GM23338 (cell line): Measurements from ENCODE around the gene PIGV. TPM values are rescaled to one million over a fixed set of nuclear protein-coding genes. Genes with fewer than 3 reads are reported as not detected.

Experiments
- ATAC-seq: fragments of 200-7000 bp; cut with Tn5 transposase; 3 replicates; pipeline ENCODE4 v1.9.1; 2020
- DNase-seq: peaks from one replicate; pipeline ENCODE4 v3.0.0-alpha.2; 2015; ENCODE audit warnings: low spot score
- H2AFZ ChIP-seq: fragments of 200-600 bp; sonication (generic); 2 replicates; pipeline ENCODE4 v1.8.0; 2016; ENCODE audit warnings: antibody characterized with exemption, mild to moderate bottlenecking, moderate library complexity
- H3F3A ChIP-seq: fragments of 200-600 bp; sonication (generic); replicated peaks from 2 replicates; pipeline ENCODE4 v1.8.0; 2017; ENCODE audit warnings: antibody characterized with exemption, mixed run types, low read depth
- H3K27ac ChIP-seq: fragments of 200-600 bp; sonication (generic); 2 replicates; pipeline ENCODE4 v1.6.1; 2016; ENCODE audit warnings: low read depth
- H3K27me3 ChIP-seq: fragments of 200-600 bp; sonication (generic); 2 replicates; pipeline ENCODE4 v1.8.0; 2016; ENCODE audit warnings: mild to moderate bottlenecking, mixed run types, moderate library complexity; ENCODE audit not compliant: insufficient read depth
- H3K36me3 ChIP-seq: fragments of 200-600 bp; sonication (generic); 2 replicates; pipeline ENCODE4 v1.8.0; 2016; ENCODE audit warnings: mild to moderate bottlenecking; ENCODE audit not compliant: insufficient read depth
- H3K4me1 ChIP-seq: fragments of 200-600 bp; sonication (generic); 2 replicates; pipeline ENCODE4 v1.8.0; 2016; ENCODE audit warnings: mild to moderate bottlenecking, moderate library complexity; ENCODE audit not compliant: insufficient read depth
- H3K4me2 ChIP-seq: fragments of 200-600 bp; sonication (generic); 2 replicates; pipeline ENCODE4 v1.7.1; 2017; ENCODE audit warnings: mixed run types
- H3K4me3 ChIP-seq: fragments of 200-600 bp; sonication (generic); 2 replicates; pipeline ENCODE4 v1.6.1; 2016; ENCODE audit warnings: mixed run types
- H3K79me2 ChIP-seq: fragments of 200-600 bp; sonication (generic); replicated peaks from 2 replicates; pipeline ENCODE4 v1.8.0; 2017; ENCODE audit warnings: mild to moderate bottlenecking; ENCODE audit not compliant: insufficient read depth
- H3K9me2 ChIP-seq: fragments of 200-600 bp; sonication (generic); 2 replicates; pipeline ENCODE4 v1.8.0; 2017; ENCODE audit not compliant: insufficient read depth
- H4K20me1 ChIP-seq: fragments of 200-600 bp; sonication (generic); replicated peaks from 2 replicates; pipeline ENCODE4 v1.8.0; 2017; ENCODE audit warnings: mild to moderate bottlenecking; ENCODE audit not compliant: insufficient read depth
- H3K27ac Mint-ChIP-seq: 2 replicates; pipeline ENCODE4 v1.8.0; 2020; ENCODE audit warnings: inconsistent platforms, mild to moderate bottlenecking, moderate library complexity, mixed read lengths
- H3K27me3 Mint-ChIP-seq: 3 replicates; pipeline ENCODE4 v1.8.0; 2022; ENCODE audit warnings: low read depth, mild to moderate bottlenecking, moderate library complexity, mixed read lengths, inconsistent platforms; ENCODE audit not compliant: insufficient read depth, poor library complexity
- H3K36me3 Mint-ChIP-seq: 3 replicates; pipeline ENCODE4 v1.8.0; 2021; ENCODE audit warnings: low read depth, mild to moderate bottlenecking, inconsistent platforms, moderate library complexity, mixed read lengths
- H3K4me1 Mint-ChIP-seq: 3 replicates; pipeline ENCODE4 v1.8.0; 2020; ENCODE audit warnings: mild to moderate bottlenecking, inconsistent platforms, mixed read lengths
- H3K4me3 Mint-ChIP-seq: 3 replicates; pipeline ENCODE4 v1.8.0; 2021; ENCODE audit warnings: moderate library complexity, mild to moderate bottlenecking, inconsistent platforms, mixed read lengths
- H3K9me3 Mint-ChIP-seq: 3 replicates; pipeline ENCODE4 v1.8.0; 2020; ENCODE audit warnings: moderate library complexity, mild to moderate bottlenecking, inconsistent platforms, mixed read lengths
- CREB1 ChIP-seq: fragments of 250-450 bp; sonication (Bioruptor Pico); IDR thresholded peaks from 2 replicates; pipeline ENCODE4 v1.5.0; 2020; ENCODE audit warnings: low read depth, mild to moderate bottlenecking, moderate library complexity
- CTCF ChIP-seq, 2 experiments: fragments of 200-600 bp in 1 of 2; sonication (generic) in 1 of 2; conservative IDR thresholded peaks; 2 replicates each; pipeline versions ENCODE4 v1.5.1 to v1.6.1; 2016 to 2017; ENCODE audit warnings: antibody characterized with exemption in 2 of 2, low read depth in 2 of 2, mild to moderate bottlenecking in 2 of 2, moderate library complexity in 1 of 2
- EZH2phosphoT487 ChIP-seq: fragments of 200-600 bp; sonication (generic); IDR thresholded peaks from one replicate; pipeline ENCODE4 v1.8.1; 2018; ENCODE audit warnings: antibody characterized with exemption; ENCODE audit not compliant: unreplicated experiment
- JUNB ChIP-seq: IDR thresholded peaks from one replicate; pipeline ENCODE4 v1.6.1; 2016; ENCODE audit warnings: antibody characterized with exemption; ENCODE audit not compliant: unreplicated experiment
- POLR2AphosphoS5 ChIP-seq: IDR thresholded peaks from 2 replicates; pipeline ENCODE4 v1.6.1; 2016; ENCODE audit warnings: antibody characterized with exemption, low read depth
- STAT1 ChIP-seq: IDR thresholded peaks from one replicate; pipeline ENCODE4 v1.6.1; 2016; ENCODE audit warnings: antibody characterized with exemption; ENCODE audit not compliant: unreplicated experiment
- ZNF114 ChIP-seq: fragments of 250-450 bp; sonication (Bioruptor Pico); IDR thresholded peaks from 2 replicates; pipeline ENCODE4 v1.5.0; 2020; ENCODE audit warnings: mild to moderate bottlenecking, moderate library complexity
- ZNF331 ChIP-seq: fragments of 250-450 bp; sonication (Bioruptor Pico); IDR thresholded peaks from 2 replicates; pipeline ENCODE4 v1.5.0; 2020; ENCODE audit warnings: low read depth, mild to moderate bottlenecking, moderate library complexity
- ZNF462 ChIP-seq: fragments of 250-450 bp; sonication (Bioruptor Pico); IDR thresholded peaks from 2 replicates; pipeline ENCODE4 v1.5.0; 2020; ENCODE audit warnings: mild to moderate bottlenecking, moderate library complexity
- polyA plus RNA-seq: library from polyadenylated mRNA; unstranded; fragments of >200 nt; fragmentation: Nextera tagmentation; extraction: Ambion mirVana; gene quantifications from 2 replicates; pipeline ENCODE4 v1.2.1, GENCODE V29; 2016
- total RNA-seq: library from RNA; depleted of rRNA; stranded (reverse); fragments of >200 nt; shearing (Covaris generic); gene quantifications from 2 replicates; pipeline ENCODE4 v1.2.3, GENCODE V29; 2014

The PIGV gene
- total and polyA plus RNA-seq, 2 experiments from 2014 or later, result 4.5 to 12.6 TPM

- Histone ChIP-seq H3K27ac (no peak overlapping the region), H3F3A (peaks cover 3% of the 10 kb centered on the region), H3K9me2 (no peaks in the 10 kb centered on the region), H2AFZ (no peak overlapping the region), H4K20me1 (peaks cover 6% of the 10 kb centered on the region; the same call in 1 of the 2 replicates), H3K4me1 (peaks cover 11% of the 10 kb centered on the region; the same call in 1 of the 2 replicates), H3K36me3 (peaks cover 46% of the 10 kb centered on the region), H3K4me2 (no peak overlapping the region), H3K79me2 (no peaks in the 10 kb centered on the region), H3K27me3 (no peaks in the 10 kb centered on the region), H3K4me3 (no peak overlapping the region)
- Mint-ChIP-seq H3K36me3 (peaks cover 77% of the 10 kb centered on the region), H3K9me3 (no peaks in the 10 kb centered on the region; the same call in 2 of the 3 replicates), H3K4me1 (peaks cover 21% of the 10 kb centered on the region; the same call in 2 of the 3 replicates), H3K27ac (no peak overlapping the region), H3K27me3 (peaks cover 5% of the 10 kb centered on the region), H3K4me3 (no peak overlapping the region)
- DNase-seq (no peak), ATAC-seq (no peak)
- TF ChIP-seq CREB1 (CRISPR knock-in tag) (no peak), JUNB (no peak), ZNF114 (no peak), STAT1 (no peak)
Observed at GRCh38 chr1:26779098-26779668, 8.6 kb upstream of the PIGV start.

- Mint-ChIP-seq H3K27me3 (peaks cover 5% of the 10 kb centered on the region), H3K4me1 (peaks cover 29% of the 10 kb centered on the region), H3K9me3 (no peaks in the 10 kb centered on the region; the same call in 2 of the 3 replicates), H3K4me3 (no peak overlapping the region), H3K36me3 (peaks cover 65% of the 10 kb centered on the region), H3K27ac (no peak overlapping the region)
- H3K36me3 ChIP-seq, result peaks cover 35% of the 10 kb centered on the region
- DNase-seq (no peak), ATAC-seq (no peak)
- H2AFZ ChIP-seq, result no peak overlapping the region
- H3K4me2 ChIP-seq, result no peak overlapping the region
- no peak overlapping the region for H3K4me3 ChIP-seq
- no peak overlapping the region for H3K27ac ChIP-seq
- H4K20me1 ChIP-seq, result peaks cover 6% of the 10 kb centered on the region; the same call in 1 of the 2 replicates
- no peaks in the 10 kb centered on the region for H3K79me2 ChIP-seq
- no peaks in the 10 kb centered on the region for H3K27me3 ChIP-seq
- peaks cover 6% of the 10 kb centered on the region for H3F3A ChIP-seq
- H3K9me2 ChIP-seq, result no peaks in the 10 kb centered on the region
- H3K4me1 ChIP-seq, result peaks cover 11% of the 10 kb centered on the region; the same call in 1 of the 2 replicates
- no peak for TF ChIP-seq ZNF462 (CRISPR knock-in tag)
- TF ChIP-seq CTCF (conservative IDR thresholded peaks at IDR 0.05; ENCODE audit: low read depth in 2 of 2), result no peak
- no peak for TF ChIP-seq CREB1 (CRISPR knock-in tag)
- TF ChIP-seq STAT1, result no peak
- TF ChIP-seq EZH2phosphoT487, result no peak
- no peak for TF ChIP-seq POLR2AphosphoS5
- TF ChIP-seq ZNF114, result no peak
- TF ChIP-seq ZNF331, result no peak
Observed at GRCh38 chr1:26780344-26780957, 7.3 kb upstream of the PIGV start.
